ENCODE data around the gene SHB.

GRCh38 chr9:38062106-38062497, 6.9 kb downstream of the SHB start:
- TF ChIP-seq CTCF (IDR thresholded peaks at IDR 0.05) (no peak), POLR2A (IDR thresholded peaks at IDR 0.05) (no peak), POLR2AphosphoS5 (IDR thresholded peaks at IDR 0.05; ENCODE audit: insufficient read depth in 1 of 2, low read depth in 1 of 2) (no peak)
